HG02938 (cell line): ENCODE results near the gene PDE8B.
"Not testable (repeated sequence)": the region's sequence is repeated elsewhere in the genome, so short reads cannot be mapped to it uniquely, and the experiment has no call there.

ENCODE experiments used
- ATAC-seq: cut with Tn5 transposase; IDR thresholded peaks from one replicate; pipeline ENCODE4 v1.9.1; 2021; ENCODE audit warnings: mild to moderate bottlenecking, moderate library complexity; ENCODE audit not compliant: unreplicated experiment

PDE8B gene

DNA sequence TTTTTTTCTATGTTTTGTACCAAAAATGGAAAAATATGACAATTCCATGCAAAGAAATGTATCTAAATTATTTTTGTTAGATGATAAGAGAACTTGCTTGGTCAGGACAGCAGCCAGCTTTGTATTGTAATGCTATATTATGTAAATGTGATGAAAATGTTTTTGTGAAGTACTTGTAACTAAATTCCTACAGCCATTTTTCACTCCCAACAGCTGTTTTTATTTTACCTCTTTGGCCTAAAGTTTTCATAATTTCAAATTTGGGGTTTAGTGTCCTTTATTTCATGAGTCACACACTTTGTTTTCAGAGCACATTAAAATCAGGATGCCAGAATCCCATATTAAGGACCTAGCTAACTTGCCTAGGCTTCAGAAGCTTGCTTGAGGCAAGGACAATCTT, 217.5 kb downstream of the PDE8B start:
- ATAC-seq = no peak

GRCh38 chr5:77428526-77428925, 218.0 kb downstream of the PDE8B start:
- ATAC-seq = no peak

DNA sequence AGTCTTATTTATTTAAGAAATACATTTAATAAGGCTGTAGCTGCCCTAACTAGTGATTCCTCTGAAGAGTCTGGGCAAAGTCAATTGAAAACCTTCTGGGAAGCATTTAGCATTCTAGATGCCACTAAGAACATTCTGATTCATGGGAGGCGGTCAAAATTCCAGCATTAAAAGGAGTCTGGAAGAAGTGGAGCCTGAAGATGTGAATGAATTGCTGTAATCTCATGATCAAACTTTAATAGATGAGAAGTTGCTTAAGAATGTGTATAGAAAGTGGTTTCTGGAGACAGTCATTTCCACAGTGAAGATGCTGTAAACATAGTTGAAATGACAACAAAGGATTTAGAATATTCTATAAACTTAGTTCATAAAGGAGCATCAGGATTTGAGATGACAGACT, 220.2 kb downstream of the PDE8B start:
- no peak for ATAC-seq

- no peak for ATAC-seq
Measured at GRCh38 chr5:77431286-77431685, 220.8 kb downstream of the PDE8B start.

- ATAC-seq = no peak
Measured at GRCh38 chr5:77431719-77432118, 221.2 kb downstream of the PDE8B start.

GRCh38 chr5:77437194-77437593, 226.7 kb downstream of the PDE8B start:
- ATAC-seq = no peak

GRCh38 chr5:77438071-77438470, 227.6 kb downstream of the PDE8B start:
- no peak for ATAC-seq

GRCh38 chr5:77443670-77444069, 233.2 kb downstream of the PDE8B start:
- ATAC-seq = no peak

DNA sequence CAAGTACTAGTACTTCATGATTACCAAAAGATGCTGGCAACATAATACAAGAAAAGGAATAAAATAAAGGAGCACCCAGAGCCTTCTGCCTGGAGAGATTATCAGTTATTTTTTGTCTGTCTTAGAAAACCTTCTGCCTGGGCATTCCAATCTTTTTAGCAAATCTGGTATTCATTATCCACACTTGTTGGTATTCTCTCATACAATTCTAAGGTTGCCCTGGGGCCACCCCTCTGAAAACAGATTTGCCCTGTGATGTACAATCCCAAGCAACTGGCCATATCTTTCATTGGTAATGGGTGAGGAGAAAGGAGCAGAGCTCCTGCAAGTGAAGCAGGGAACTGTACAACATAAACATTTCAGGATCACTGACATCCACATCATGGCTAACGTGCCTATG, 233.9 kb downstream of the PDE8B start:
- ATAC-seq = no peak

DNA sequence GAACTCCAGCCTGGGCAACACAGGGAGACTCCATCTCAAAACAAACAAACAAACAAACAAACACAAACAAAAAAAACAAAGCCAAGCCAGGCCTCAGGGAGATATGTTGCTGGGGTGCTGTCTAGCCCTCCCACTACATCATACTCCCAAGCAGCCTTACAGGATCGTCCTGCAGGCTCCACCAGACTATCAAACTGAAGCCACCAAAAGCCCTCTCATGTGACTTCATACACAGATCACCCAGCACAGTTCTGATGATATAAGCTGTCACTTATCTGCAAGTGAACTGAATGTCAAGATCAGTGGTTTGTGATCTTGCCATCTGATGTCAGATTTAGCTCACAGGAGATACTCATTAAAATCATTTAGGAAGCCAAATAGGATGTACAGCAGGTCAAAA, 238.4 kb downstream of the PDE8B start:
- ATAC-seq = no peak

DNA sequence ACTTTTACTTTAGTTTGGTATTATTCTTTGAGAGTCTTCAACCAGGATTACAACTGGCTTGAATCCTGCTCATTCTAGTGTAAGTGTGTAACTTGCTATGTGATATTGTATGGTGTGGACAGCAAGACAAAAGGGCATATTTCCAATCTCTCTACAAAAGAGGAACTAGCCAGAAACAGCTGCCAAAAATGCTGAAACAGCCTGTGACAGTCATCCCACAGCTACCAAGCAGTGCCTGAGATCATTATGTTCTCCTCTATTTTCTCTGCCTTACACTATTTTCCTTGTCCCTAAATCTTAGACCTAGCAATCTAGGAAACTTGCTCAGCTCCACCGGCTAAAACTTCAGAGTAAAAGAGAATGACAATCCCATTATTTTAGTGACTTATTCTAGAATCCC, 238.8 kb downstream of the PDE8B start:
- ATAC-seq = no peak

- ATAC-seq = no peak
Measured at GRCh38 chr5:77449981-77450380, 239.5 kb downstream of the PDE8B start.

GRCh38 chr5:77452351-77452750, 241.9 kb downstream of the PDE8B start:
- ATAC-seq = no peak

DNA sequence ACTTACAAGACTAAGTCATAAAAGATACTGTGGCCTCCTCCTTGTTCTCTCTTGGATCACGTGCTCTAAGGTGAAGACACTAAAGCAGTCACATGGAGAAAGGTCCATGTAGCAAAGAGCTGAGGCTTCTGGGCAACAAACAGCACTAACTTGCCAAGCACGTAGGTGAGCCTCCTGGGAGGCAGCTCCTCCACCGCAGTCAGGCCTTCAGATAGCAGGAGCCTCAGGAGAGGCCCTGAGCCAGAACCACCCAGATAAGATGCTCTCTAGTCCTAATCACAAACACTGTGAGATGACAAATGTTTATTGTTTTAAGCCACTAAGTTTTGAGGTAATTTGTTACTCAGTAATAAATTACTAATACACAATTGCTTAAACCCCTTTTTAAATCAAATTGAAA, 243.6 kb downstream of the PDE8B start:
- no peak for ATAC-seq

DNA sequence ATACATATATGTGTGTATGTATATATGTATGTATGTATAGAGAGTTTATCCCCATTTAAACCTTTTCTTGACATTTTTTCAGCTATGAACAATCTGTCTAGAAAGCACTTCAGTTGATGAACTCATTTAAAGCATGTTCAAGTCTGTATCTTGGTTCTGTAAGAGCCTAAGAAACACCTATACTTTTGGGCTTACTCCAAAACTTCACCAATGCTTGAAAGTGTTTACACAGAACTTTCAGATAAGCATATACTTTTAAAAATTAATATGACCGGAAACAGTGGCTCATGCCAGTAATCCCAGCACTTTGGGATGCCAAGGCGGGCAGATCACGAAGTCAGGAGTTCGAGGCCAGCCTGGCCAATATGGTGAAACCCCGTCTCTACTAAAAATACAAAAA, 250.8 kb downstream of the PDE8B start:
- no peak for ATAC-seq

DNA sequence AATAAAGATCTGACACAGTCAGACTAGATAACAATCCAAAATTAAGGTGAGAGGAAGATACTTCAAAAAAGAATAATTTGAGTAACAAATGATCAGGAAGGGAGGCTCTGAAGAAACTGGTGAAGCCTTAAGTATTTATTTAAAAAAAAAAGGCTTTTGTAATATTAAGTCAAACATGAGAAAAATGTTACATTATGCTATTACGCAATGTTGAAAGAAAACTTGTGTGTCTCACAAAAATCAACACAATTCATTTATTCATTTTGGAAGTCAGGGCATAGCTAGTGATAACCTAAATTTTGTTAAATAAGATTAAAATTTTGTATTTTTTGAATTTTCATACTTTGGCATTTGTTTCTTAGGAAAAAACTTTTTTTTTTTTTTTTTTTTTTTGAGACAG, 253.4 kb downstream of the PDE8B start:
- ATAC-seq = no peak

DNA sequence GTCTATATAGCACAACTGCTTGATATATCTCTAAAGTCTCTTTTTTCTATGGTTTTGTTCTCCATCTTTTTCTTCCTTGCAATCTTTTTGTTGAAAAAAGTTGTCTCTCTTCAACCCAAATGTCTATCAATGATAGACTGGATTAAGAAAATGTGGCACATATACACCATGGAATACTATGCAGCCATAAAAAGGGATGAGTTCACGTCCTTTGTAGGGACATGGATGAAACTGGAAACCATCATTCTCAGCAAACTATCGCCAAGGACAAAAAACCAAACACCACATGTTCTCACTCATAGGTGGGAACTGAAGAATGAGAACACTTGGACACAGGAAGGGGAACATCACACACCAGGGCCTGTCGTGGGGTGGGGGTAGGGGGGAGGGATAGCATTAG, 258.4 kb downstream of the PDE8B start:
- not testable (repeated sequence) for ATAC-seq

- not testable (repeated sequence) for ATAC-seq
Measured at GRCh38 chr5:77475041-77475440, 264.6 kb downstream of the PDE8B start.
